Activated naive CD4-positive, alpha-beta T cell (primary cell): ENCODE results near the gene TACR1.

Experiments used
- DNase-seq, 4 experiments: peaks; one replicate each; lab custom pipeline; 2025; lab: John Stamatoyannopoulos, UW

The TACR1 gene

GRCh38 chr2:75047189-75047991 lies 151.9 kb downstream of the TACR1 start:
- DNase-seq = no peak

- DNase-seq = no peak
Measured at GRCh38 chr2:75045526-75046050, 153.7 kb downstream of the TACR1 start.

- DNase-seq = no peak
Measured at GRCh38 chr2:75044291-75044690, 155.0 kb downstream of the TACR1 start.

- DNase-seq = no peak
Measured at GRCh38 chr2:75042823-75043222, 156.5 kb downstream of the TACR1 start.

- DNase-seq = no peak
Measured at GRCh38 chr2:75041731-75042600, 157.4 kb downstream of the TACR1 start.

- DNase-seq = no peak
Measured at GRCh38 chr2:75041226-75041625, 158.1 kb downstream of the TACR1 start.

GRCh38 chr2:75035444-75036353 lies 163.6 kb downstream of the TACR1 start:
- DNase-seq = no peak

GRCh38 chr2:75033516-75033915 lies 165.8 kb downstream of the TACR1 start:
- no peak for DNase-seq

GRCh38 chr2:75031906-75032803 lies 167.2 kb downstream of the TACR1 start:
- no peak for DNase-seq

GRCh38 chr2:75031171-75031570 lies 168.1 kb downstream of the TACR1 start:
- no peak for DNase-seq

GRCh38 chr2:75030218-75031009 lies 168.9 kb downstream of the TACR1 start:
- DNase-seq = no peak

GRCh38 chr2:75027886-75028285 lies 171.4 kb downstream of the TACR1 start:
- DNase-seq = no peak

- DNase-seq = no peak
Measured at GRCh38 chr2:75025633-75026380, 173.5 kb downstream of the TACR1 start.

GRCh38 chr2:75025216-75025615 lies 174.1 kb downstream of the TACR1 start:
- no peak for DNase-seq

GRCh38 chr2:75023666-75024455 lies 175.5 kb downstream of the TACR1 start:
- no peak for DNase-seq

GRCh38 chr2:75022516-75022915 lies 176.8 kb downstream of the TACR1 start:
- DNase-seq = no peak

- DNase-seq = no peak
Measured at GRCh38 chr2:75021672-75022071, 177.6 kb downstream of the TACR1 start.

- no peak for DNase-seq
Measured at GRCh38 chr2:75020476-75020875, 178.8 kb downstream of the TACR1 start.
